GM12878 (cell line): Measurements from ENCODE around the gene VSIG10L. TPM values are rescaled to one million over a fixed set of nuclear protein-coding genes. Genes with fewer than 3 reads are reported as not detected.

Source experiments
- ATAC-seq: fragments of 200-7000 bp; cut with Tn5 transposase; 3 replicates; pipeline ENCODE4 v1.9.1; 2020; ENCODE audit warnings: mild to moderate bottlenecking, moderate library complexity
- BruUV-seq: library from RNA; stranded (reverse); fragments of 400-500 nt; replicated peaks from 2 replicates; lab custom pipeline; 2021; lab: Mats Ljungman, UMichigan
- CTCF ChIA-PET: fragments of 300-600 bp; sonication (Branson Sonifier 250); formaldehyde crosslinking; extraction: SDS; loops from one replicate; lab custom pipeline; 2021; ENCODE audit warnings: inconsistent platforms; lab: Yijun Ruan, JAX
- POLR2A ChIA-PET: fragments of 350-600 bp; formaldehyde crosslinking; extraction: SDS; loops from one replicate; lab custom pipeline; 2021; ENCODE audit warnings: inconsistent platforms; lab: Charles Lee
- RAD21 ChIA-PET: fragments of 300-600 bp; sonication (Branson Sonifier 250); formaldehyde crosslinking; loops from one replicate; lab custom pipeline; 2023; ENCODE audit warnings: antibody characterized with exemption; ENCODE audit not compliant: unreplicated experiment; lab: Charles Lee
- SMC1A ChIA-PET: fragments of 300-600 bp; sonication (Branson Sonifier 250); formaldehyde crosslinking; loops from one replicate; lab custom pipeline; 2023; ENCODE audit not compliant: unreplicated experiment, uncharacterized antibody; lab: Charles Lee
- DNase-seq: peaks from one replicate; pipeline ENCODE4 v3.0.0-alpha.2; 2011; ENCODE audit warnings: low read depth, low spot score
- FAIRE-seq: peaks from 3 replicates; lab custom pipeline; 2011; peaks lifted over from hg19 to GRCh38; lab: Jason Lieb, UNC
- H2AFZ ChIP-seq: 2 replicates; pipeline ENCODE4 v1.6.0; 2011; ENCODE audit warnings: low read depth, low read length, control low read depth; ENCODE audit not compliant: control insufficient read depth
- H3K27ac ChIP-seq: 2 replicates; pipeline ENCODE4 v1.5.1; 2011; ENCODE audit warnings: control low read depth; ENCODE audit not compliant: control insufficient read depth, insufficient read depth
- H3K27me3 ChIP-seq, 2 experiments: replicated peaks in 1 of 2; 2 replicates each; pipeline versions ENCODE4 v1.6.0 to v1.6.1; 2011; ENCODE audit warnings: low read length in 1 of 2; ENCODE audit not compliant: control insufficient read depth in 2 of 2, insufficient read depth in 2 of 2
- H3K36me3 ChIP-seq, 2 experiments: 2 replicates each; pipeline ENCODE4 v1.5.1; 2011; ENCODE audit warnings: low read length in 1 of 2; ENCODE audit not compliant: control insufficient read depth in 2 of 2, insufficient read depth in 2 of 2
- H3K4me1 ChIP-seq: 2 replicates; pipeline ENCODE4 v1.6.1; 2011; ENCODE audit warnings: mild to moderate bottlenecking, low read length, moderate library complexity, mixed read lengths; ENCODE audit not compliant: control insufficient read depth, insufficient read depth
- H3K4me2 ChIP-seq: 2 replicates; pipeline ENCODE4 v1.6.0; 2011; ENCODE audit warnings: control low read depth; ENCODE audit not compliant: control insufficient read depth, insufficient read depth
- H3K4me3 ChIP-seq: fragments of 200-600 bp; sonication (generic); 2 replicates; pipeline ENCODE4 v1.5.1; 2016
- H3K79me2 ChIP-seq: 2 replicates; pipeline ENCODE4 v1.6.0; 2011; ENCODE audit warnings: low read length; ENCODE audit not compliant: control insufficient read depth, insufficient read depth
- H3K9ac ChIP-seq: 2 replicates; pipeline ENCODE4 v1.8.0; 2011; ENCODE audit warnings: low read length, control low read depth, mixed read lengths; ENCODE audit not compliant: control insufficient read depth, insufficient read depth
- H3K9me3 ChIP-seq: replicated peaks from 3 replicates; pipeline ENCODE4 v1.5.1; 2011; ENCODE audit warnings: mild to moderate bottlenecking, low read length; ENCODE audit not compliant: control insufficient read depth, insufficient read depth
- H4K20me1 ChIP-seq: 2 replicates; pipeline ENCODE4 v1.6.0; 2011; ENCODE audit not compliant: control insufficient read depth, insufficient read depth
- CHD1 ChIP-seq: IDR thresholded peaks from 2 replicates; pipeline ENCODE4 v1.6.1; 2012; ENCODE audit warnings: low read depth, low read length, improper control_type of control experiment
- IKZF2 ChIP-seq, 2 experiments: fragments of 450-650 bp; IDR thresholded peaks; 2 replicates each; pipeline ENCODE4 v1.6.1; 2017; ENCODE audit warnings: mild to moderate bottlenecking in 2 of 2, moderate library complexity in 2 of 2
- PBX3 ChIP-seq: IDR thresholded peaks from 2 replicates; pipeline ENCODE4 v1.6.1; 2011; ENCODE audit warnings: mild to moderate bottlenecking, low read depth, low read length, moderate library complexity; ENCODE audit not compliant: insufficient replicate concordance
- PKNOX1 ChIP-seq: fragments of 450-650 bp; IDR thresholded peaks from 2 replicates; pipeline ENCODE4 v1.6.1; 2016; ENCODE audit warnings: mild to moderate bottlenecking
- RB1 ChIP-seq: fragments of 450-650 bp; formaldehyde crosslinking; IDR thresholded peaks from 2 replicates; pipeline ENCODE4 v1.6.1; 2017; ENCODE audit warnings: mild to moderate bottlenecking, borderline replicate concordance
- SUZ12 ChIP-seq: fragments of 200-600 bp; sonication (generic); IDR thresholded peaks from one replicate; pipeline ENCODE4 v1.6.1; 2018; ENCODE audit warnings: antibody characterized with exemption, mild to moderate bottlenecking; ENCODE audit not compliant: unreplicated experiment
- ZSCAN29 ChIP-seq: fragments of 450-650 bp; IDR thresholded peaks from 2 replicates; pipeline ENCODE4 v1.6.1; 2017; ENCODE audit warnings: mild to moderate bottlenecking, moderate library complexity
- WGBS: methylation state at CpG from one replicate; pipeline ENCODE4 v1.1.6; 2016; ENCODE audit warnings: low lambda C conversion rate; ENCODE audit not compliant: insufficient replicate concordance, insufficient coverage; ENCODE audit errors: missing lambda C conversion rate; 5-methylcytosine and 5-hydroxymethylcytosine counted together
- in situ Hi-C: fragments of 300-500 bp; cut with MboI; formaldehyde crosslinking; loops from 9 replicates; pipeline ENCODE4 v1.14.3; 2018; ENCODE audit warnings: mixed read lengths
- intact Hi-C: fragments of 100-400 bp; cut with micrococcal nuclease; formaldehyde crosslinking; loops from one replicate; pipeline ENCODE4 v1.14.2; 2022; ENCODE audit not compliant: unreplicated experiment
- polyA plus RNA-seq, 11 experiments: library from polyadenylated mRNA; depleted of rRNA in 4 of 11; unstranded in 6 of 11; stranded (reverse) in 5 of 11; fragments of >200 nt; fragmentation: Nextera tagmentation in 4 of 11; fragmentation: Illumina TruSeq in 1 of 11; extraction: Ambion mirVana in 4 of 11; extraction: Trizol in 1 of 11; gene quantifications; 1 replicate in 1 of 11; 2 replicates in 10 of 11; pipeline versions ENCODE4 v1.2.1 to v1.2.3, GENCODE V29; 2011 to 2016; ENCODE audit warnings: inconsistent platforms in 2 of 11, missing spikeins in 2 of 11, low read depth in 1 of 11
- total RNA-seq, 4 experiments: library from RNA; depleted of rRNA in 3 of 4; stranded (reverse); fragments of >200 nt in 3 of 4; fragmentation: Illumina TruSeq in 1 of 4; extraction: Trizol in 1 of 4; gene quantifications; 2 replicates each; pipeline versions ENCODE4 v1.2.1 to v1.2.3, GENCODE V29; 2013 to 2021

The VSIG10L gene
- total and polyA plus RNA-seq, 10 of the 15 experiments (the other 5 are each of a cell fraction or from before 2014, with no cell fraction given): 0.09 to 0.93 (median 0.49) TPM

- no peak for TF ChIP-seq SUZ12
Measured at GRCh38 chr19:51357952-51358351, 16.0 kb upstream of the VSIG10L start (continued).

- ChIA-PET RAD21 (interaction anchor here (0.7 kb wide), 1 partner anchor 264 kb away, joined by 3 read pairs; no protein-coding TSS in a partner anchor), POLR2A (interaction anchor here (0.9 to 1.0 kb wide), 2 partner anchors 9 to 15 kb away, joined by 3 read pairs; no protein-coding TSS in a partner anchor), CTCF (interaction anchor here (0.9 to 1.9 kb wide), 4 partner anchors 9 to 65 kb away, joined by 3 to 5 read pairs (median 4); no protein-coding TSS in a partner anchor), SMC1A (no interaction called here)
- ATAC-seq: no peak
- H3K9me3 ChIP-seq: no peaks in the 10 kb centered on the region
- intact Hi-C loops: no loop called here
- in situ Hi-C loops: loop anchor here (25.0 kb wide), 1 partner anchor 1019 kb away; the partner anchor contains the start of gene KCNC3
- no TSS peak for BruUV-seq
- no peak overlapping the region for H3K9ac ChIP-seq
- H4K20me1 ChIP-seq: no peaks in the 10 kb centered on the region
- no peaks in the 10 kb centered on the region for H3K4me1 ChIP-seq
- H3K4me3 ChIP-seq: no peak overlapping the region
- DNase-seq: no peak
- no peaks in the 10 kb centered on the region for H3K79me2 ChIP-seq
- no peak overlapping the region for H2AFZ ChIP-seq
- no peak overlapping the region for H3K4me2 ChIP-seq
- no peaks in the 10 kb centered on the region for H3K36me3 ChIP-seq
- WGBS: 98% methylated on average over 10 of the region's 10 CpGs
- no peaks in the 10 kb centered on the region for H3K27me3 ChIP-seq
- no peak for FAIRE-seq
- no peak overlapping the region for H3K27ac ChIP-seq
- TF ChIP-seq ZSCAN29: no peak
Measured at GRCh38 chr19:51356159-51356801, 14.3 kb upstream of the VSIG10L start.

- Histone ChIP-seq H3K27ac (no peak overlapping the region), H3K36me3 (no peaks in the 10 kb centered on the region), H3K9ac (no peak overlapping the region), H3K27me3 (no peaks in the 10 kb centered on the region), H3K4me1 (no peaks in the 10 kb centered on the region), H3K4me3 (no peak overlapping the region), H2AFZ (no peak overlapping the region)
- ChIA-PET RAD21 (no interaction called here), POLR2A (no interaction called here), CTCF (interaction anchor here (1.1 kb wide), 1 partner anchor 12 kb away, joined by 3 read pairs; no protein-coding TSS in a partner anchor)
- in situ Hi-C loops: loop anchor here (25.0 kb wide), 1 partner anchor 1017 kb away; the partner anchor contains the start of gene KCNC3
- no peak for FAIRE-seq
- WGBS: 87% methylated on average over 8 of the region's 8 CpGs
- no TSS peak for BruUV-seq
- intact Hi-C loops: no loop called here
- TF ChIP-seq IKZF2 (IDR thresholded peaks at IDR 0.05) (no peak), CHD1 (no peak), PBX3 (peak; percentile 53), PKNOX1 (peak; percentile 86), RB1 (no peak)
- TF ChIP-seq, all 136 proteins: peak for 2
- Histone ChIP-seq H4K20me1 (no peaks in the 10 kb centered on the region), H3K9me3 (no peaks in the 10 kb centered on the region), H3K4me2 (no peak overlapping the region), H3K79me2 (no peaks in the 10 kb centered on the region)
- ATAC-seq (no peak), DNase-seq (no peak)
- SMC1A ChIA-PET: interaction anchor here (0.7 kb wide), 1 partner anchor 42 kb away, joined by 3 read pairs; no protein-coding TSS in a partner anchor
Measured at GRCh38 chr19:51354742-51355148, 12.8 kb upstream of the VSIG10L start.
